Activated CD8-positive, alpha-beta T cell treated with anti-CD3 and anti-CD28 coated beads for 36 hours (primary cell): ENCODE data around the gene AP4S1. TPM values are rescaled to one million over a fixed set of nuclear protein-coding genes. Genes with fewer than 3 reads are reported as not detected.
"Not testable (repeated sequence)": the region's sequence is repeated elsewhere in the genome, so short reads cannot be mapped to it uniquely, and the experiment has no call there.

Source experiments
- ATAC-seq: fragments of 200-7000 bp; cut with Tn5 transposase; one replicate; pipeline ENCODE4 v1.10.0; 2021; ENCODE audit warnings: mild to moderate bottlenecking, moderate library complexity
- CTCF ChIA-PET: fragments of 350-600 bp; sonication (Branson Sonifier 250); formaldehyde crosslinking; loops from one replicate; lab custom pipeline; 2021; ENCODE audit warnings: antibody characterized with exemption; lab: Charles Lee
- POLR2A ChIA-PET: fragments of 350-600 bp; sonication (Branson Sonifier 250); formaldehyde crosslinking; loops from one replicate; lab custom pipeline; 2021; ENCODE audit warnings: antibody characterized with exemption; lab: Charles Lee
- DNase-seq: peaks from one replicate; pipeline ENCODE4 v3.0.0-alpha.2; 2020
- H3K27ac Mint-ChIP-seq: one replicate; pipeline ENCODE4 v1.8.0; 2021; ENCODE audit warnings: mild to moderate bottlenecking, mixed read lengths
- H3K27me3 Mint-ChIP-seq: one replicate; pipeline ENCODE4 v1.8.0; 2021; ENCODE audit warnings: mixed read lengths
- H3K36me3 Mint-ChIP-seq: one replicate; pipeline ENCODE4 v1.8.0; 2021; ENCODE audit warnings: low read depth, mixed read lengths
- H3K4me1 Mint-ChIP-seq: one replicate; pipeline ENCODE4 v1.8.0; 2021; ENCODE audit warnings: low read depth, mixed read lengths
- H3K4me3 Mint-ChIP-seq: one replicate; pipeline ENCODE4 v1.8.0; 2021; ENCODE audit warnings: mild to moderate bottlenecking, moderate library complexity, mixed read lengths
- H3K9me3 Mint-ChIP-seq: one replicate; pipeline ENCODE4 v1.8.0; 2021; ENCODE audit warnings: mixed read lengths
- intact Hi-C: fragments of 100-400 bp; cut with micrococcal nuclease; formaldehyde crosslinking; loops from one replicate; pipeline ENCODE4 v1.10.0; 2022
- total RNA-seq, 2 experiments: library from RNA; stranded (reverse); gene quantifications; one replicate each; pipeline ENCODE4 v1.2.3, GENCODE V29; 2021
- TF ChIP-seq, protein P1 (sequence below): fragments of 200-600 bp; IDR thresholded peaks from one replicate; pipeline ENCODE4 v1.8.0; 2022; ENCODE audit warnings: antibody characterized with exemption, mild to moderate bottlenecking

AP4S1 gene
- total RNA-seq, 2 experiments from 2014 or later, result 3.6 to 4.0 TPM

DNA sequence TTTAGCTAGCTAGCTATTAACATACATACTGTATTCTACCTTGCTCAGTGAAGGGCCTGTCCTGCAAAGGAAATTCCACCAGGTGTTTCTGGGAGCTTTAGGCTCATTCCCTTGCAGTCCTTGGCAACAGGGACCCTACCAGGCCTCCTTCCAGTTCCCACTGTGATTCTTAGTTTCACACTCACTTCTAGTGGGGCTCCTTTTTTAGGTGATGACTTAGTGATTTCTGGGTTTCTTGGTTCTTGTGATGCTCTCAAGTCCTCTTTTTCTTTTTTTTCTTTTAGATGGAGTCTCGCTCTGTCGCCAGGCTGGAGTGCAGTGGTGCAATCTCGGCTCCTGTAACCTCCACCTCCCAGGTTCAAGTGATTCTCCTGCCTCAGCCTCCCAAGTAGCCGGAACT, 11.1 kb downstream of the AP4S1 start:
- peaks cover 5% of the 10 kb centered on the region for H3K36me3 Mint-ChIP-seq
- H3K9me3 Mint-ChIP-seq, result no peaks in the 10 kb centered on the region
- CTCF ChIA-PET, result no interaction called here
- H3K27me3 Mint-ChIP-seq, result no peaks in the 10 kb centered on the region
- POLR2A ChIA-PET, result no interaction called here
- intact Hi-C loops, result no loop called here
- H3K27ac Mint-ChIP-seq, result no peak overlapping the region
- TF ChIP-seq, protein P1, sequence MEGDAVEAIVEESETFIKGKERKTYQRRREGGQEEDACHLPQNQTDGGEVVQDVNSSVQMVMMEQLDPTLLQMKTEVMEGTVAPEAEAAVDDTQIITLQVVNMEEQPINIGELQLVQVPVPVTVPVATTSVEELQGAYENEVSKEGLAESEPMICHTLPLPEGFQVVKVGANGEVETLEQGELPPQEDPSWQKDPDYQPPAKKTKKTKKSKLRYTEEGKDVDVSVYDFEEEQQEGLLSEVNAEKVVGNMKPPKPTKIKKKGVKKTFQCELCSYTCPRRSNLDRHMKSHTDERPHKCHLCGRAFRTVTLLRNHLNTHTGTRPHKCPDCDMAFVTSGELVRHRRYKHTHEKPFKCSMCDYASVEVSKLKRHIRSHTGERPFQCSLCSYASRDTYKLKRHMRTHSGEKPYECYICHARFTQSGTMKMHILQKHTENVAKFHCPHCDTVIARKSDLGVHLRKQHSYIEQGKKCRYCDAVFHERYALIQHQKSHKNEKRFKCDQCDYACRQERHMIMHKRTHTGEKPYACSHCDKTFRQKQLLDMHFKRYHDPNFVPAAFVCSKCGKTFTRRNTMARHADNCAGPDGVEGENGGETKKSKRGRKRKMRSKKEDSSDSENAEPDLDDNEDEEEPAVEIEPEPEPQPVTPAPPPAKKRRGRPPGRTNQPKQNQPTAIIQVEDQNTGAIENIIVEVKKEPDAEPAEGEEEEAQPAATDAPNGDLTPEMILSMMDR, result no peak
- no peak for ATAC-seq
- no peak overlapping the region for H3K4me3 Mint-ChIP-seq
- peaks cover 11% of the 10 kb centered on the region for H3K4me1 Mint-ChIP-seq
- DNase-seq, result no peak

GRCh38 chr14:31037709-31038221, 12.3 kb downstream of the AP4S1 start:
- no peak overlapping the region for H3K4me3 Mint-ChIP-seq
- intact Hi-C loops, result no loop called here
- ChIA-PET CTCF (interaction anchor here (2.1 kb wide), 1 partner anchor 11 kb away, joined by 5 read pairs; no protein-coding TSS in a partner anchor), POLR2A (no interaction called here)
- no peak overlapping the region for H3K27ac Mint-ChIP-seq
- no peak for DNase-seq
- no peak for ATAC-seq
- H3K4me1 Mint-ChIP-seq, result peaks cover 8% of the 10 kb centered on the region
- no peaks in the 10 kb centered on the region for H3K27me3 Mint-ChIP-seq
- TF ChIP-seq, protein P1, result no peak
- peaks cover 5% of the 10 kb centered on the region for H3K36me3 Mint-ChIP-seq
- no peaks in the 10 kb centered on the region for H3K9me3 Mint-ChIP-seq

- Mint-ChIP-seq H3K9me3 (no peaks in the 10 kb centered on the region), H3K27me3 (no peaks in the 10 kb centered on the region), H3K4me1 (peaks cover 6% of the 10 kb centered on the region), H3K27ac (no peak overlapping the region), H3K36me3 (peaks cover 5% of the 10 kb centered on the region), H3K4me3 (no peak overlapping the region)
- peak; percentile 39 for ATAC-seq
- no peak for DNase-seq
- POLR2A ChIA-PET, result no interaction called here
- TF ChIP-seq, protein P1, result no peak
- CTCF ChIA-PET, result interaction anchor here (1.0 to 2.1 kb wide), 2 partner anchors 12 to 53 kb away, joined by 3 to 5 read pairs; no protein-coding TSS in a partner anchor
- intact Hi-C loops, result no loop called here
These were observed 13.2 kb downstream of the AP4S1 start for GRCh38 chr14:31038521-31039166.

GRCh38 chr14:31042300-31042699, 16.9 kb downstream of the AP4S1 start:
- ChIA-PET CTCF (interaction anchor here (0.8 to 2.6 kb wide), 2 partner anchors 22 to 40 kb away, joined by 3 to 7 read pairs; no protein-coding TSS in a partner anchor), POLR2A (no interaction called here)
- DNase-seq (no peak), ATAC-seq (no peak)
- H3K27me3 Mint-ChIP-seq, result no peaks in the 10 kb centered on the region
- TF ChIP-seq, protein P1, result no peak
- H3K27ac Mint-ChIP-seq, result no peak overlapping the region
- H3K36me3 Mint-ChIP-seq, result peaks cover under 1% of the 10 kb centered on the region
- H3K4me3 Mint-ChIP-seq, result no peak overlapping the region
- no peaks in the 10 kb centered on the region for H3K9me3 Mint-ChIP-seq
- intact Hi-C loops, result no loop called here
- H3K4me1 Mint-ChIP-seq, result peaks cover 13% of the 10 kb centered on the region

DNA sequence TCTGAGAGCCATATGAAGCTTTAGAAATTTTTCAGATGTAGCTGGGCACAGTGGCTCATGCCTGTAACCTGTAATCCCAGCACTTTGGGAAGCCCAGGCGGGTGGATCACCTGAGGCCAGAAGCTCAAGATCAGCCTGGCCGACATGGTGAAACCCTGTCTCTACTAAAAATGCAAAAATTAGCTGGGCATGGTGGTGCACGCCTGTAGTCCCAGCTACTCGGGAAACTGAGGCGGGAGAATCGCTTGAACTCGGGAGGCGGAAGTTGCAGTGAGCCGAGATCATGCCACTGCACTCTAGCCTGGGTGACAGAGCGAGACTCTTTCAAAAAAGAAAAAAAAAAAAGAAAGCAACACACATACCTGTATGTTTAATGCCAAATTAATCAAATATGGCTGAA, 17.4 kb downstream of the AP4S1 start:
- DNase-seq, H3K27me3 Mint-ChIP-seq, H3K36me3 Mint-ChIP-seq, intact Hi-C loops, ATAC-seq, H3K4me3 Mint-ChIP-seq, H3K9me3 Mint-ChIP-seq, H3K27ac Mint-ChIP-seq: not testable (repeated sequence)
- CTCF ChIA-PET, result interaction anchor here (2.6 kb wide), 1 partner anchor 40 kb away, joined by 7 read pairs; no protein-coding TSS in a partner anchor
- POLR2A ChIA-PET, result interaction anchor here (1.3 kb wide), 1 partner anchor 18 kb away, joined by 3 read pairs; no protein-coding TSS in a partner anchor
- H3K4me1 Mint-ChIP-seq, result peaks cover 13% of the 10 kb centered on the region
